K562 (cell line): ENCODE data around the gene RRP7A. TPM values are rescaled to one million over a fixed set of nuclear protein-coding genes. Genes with fewer than 3 reads are reported as not detected.

Experiments
- ATF1 ChIP-seq, 2 experiments: fragments of 450-650 bp in 1 of 2; IDR thresholded peaks; 2 replicates each; pipeline ENCODE4 v1.6.1; 2016; ENCODE audit warnings: missing compliant biosample characterization in 1 of 2, missing genetic modification characterization in 1 of 2
- BRF2 ChIP-seq: IDR thresholded peaks from 3 replicates; pipeline ENCODE4 v1.6.1; 2011; ENCODE audit warnings: borderline replicate concordance, mild to moderate bottlenecking; ENCODE audit not compliant: insufficient read length, insufficient read depth
- CBFA2T2 ChIP-seq: fragments of 450-650 bp; conservative IDR thresholded peaks from 2 replicates; pipeline ENCODE4 v1.6.1; 2017; ENCODE audit warnings: mild to moderate bottlenecking
- HDAC2 ChIP-seq: fragments of 450-650 bp; IDR thresholded peaks from 2 replicates; pipeline ENCODE4 v1.6.1; 2016; ENCODE audit warnings: mild to moderate bottlenecking
- HDAC3 ChIP-seq: fragments of 450-650 bp; IDR thresholded peaks from 2 replicates; pipeline ENCODE4 v1.6.1; 2018; ENCODE audit warnings: borderline replicate concordance, mild to moderate bottlenecking, moderate library complexity; ENCODE audit not compliant: partially characterized antibody
- IFI16 ChIP-seq: fragments of 250-450 bp; sonication (Bioruptor Pico); IDR thresholded peaks from 2 replicates; pipeline ENCODE4 v2.1.2; 2022; ENCODE audit warnings: mild to moderate bottlenecking, inconsistent platforms
- MIER1 ChIP-seq: fragments of 450-650 bp; IDR thresholded peaks from 2 replicates; pipeline ENCODE4 v1.6.1; 2016; ENCODE audit warnings: antibody characterized with exemption, mild to moderate bottlenecking, low read depth
- NR2C1 ChIP-seq, 2 experiments: fragments of 450-650 bp; IDR thresholded peaks; 2 replicates each; pipeline ENCODE4 v1.6.1; 2017; ENCODE audit warnings: mild to moderate bottlenecking in 2 of 2, antibody characterized with exemption in 1 of 2, inconsistent platforms in 1 of 2, missing compliant biosample characterization in 1 of 2, missing genetic modification characterization in 1 of 2
- NUFIP1 ChIP-seq: fragments of 450-650 bp; IDR thresholded peaks from 2 replicates; pipeline ENCODE4 v1.6.1; 2018; ENCODE audit not compliant: partially characterized antibody
- PCBP1 ChIP-seq: fragments of 200-400 bp; formaldehyde crosslinking; IDR thresholded peaks from 2 replicates; pipeline ENCODE4 v1.6.1; 2018; ENCODE audit warnings: mild to moderate bottlenecking, low read depth, low read length; ENCODE audit not compliant: poor library complexity, severe bottlenecking
- POLR2B ChIP-seq: fragments of 450-650 bp; IDR thresholded peaks from 2 replicates; pipeline ENCODE4 v1.6.1; 2018; ENCODE audit warnings: low read depth; ENCODE audit not compliant: partially characterized antibody
- POU5F1 ChIP-seq: fragments of 150-350 bp; IDR thresholded peaks from 2 replicates; pipeline ENCODE4 v1.6.1; 2014; ENCODE audit warnings: borderline replicate concordance, low read length, low read depth, mild to moderate bottlenecking; ENCODE audit not compliant: partially characterized antibody
- SMARCA4 ChIP-seq: fragments of 450-650 bp; IDR thresholded peaks from 2 replicates; pipeline ENCODE4 v1.6.1; 2016
- TBL1XR1 ChIP-seq, 2 experiments: IDR thresholded peaks; 2 replicates each; pipeline ENCODE4 v1.6.1; 2012; ENCODE audit warnings: improper control_type of control experiment in 2 of 2, low read length in 2 of 2, mild to moderate bottlenecking in 1 of 2
- TCF3 ChIP-seq: sonication (generic); formaldehyde crosslinking; IDR thresholded peaks from 2 replicates; pipeline ENCODE4 v1.4.0; 2020; ENCODE audit warnings: mild to moderate bottlenecking, missing genetic modification reagents
- TEAD1 ChIP-seq, 2 experiments: fragments of 450-650 bp in 1 of 2; sonication (generic) in 1 of 2; formaldehyde crosslinking; IDR thresholded peaks; 2 replicates each; pipeline versions ENCODE4 v1.4.0 to v1.8.0; 2020 to 2022; ENCODE audit warnings: mild to moderate bottlenecking in 2 of 2, missing genetic modification reagents in 1 of 2
- U2AF2 ChIP-seq: fragments of 200-400 bp; formaldehyde crosslinking; optimal IDR thresholded peaks from 2 replicates; pipeline ENCODE3; 2017; ENCODE audit warnings: low read depth, mild to moderate bottlenecking, low read length
- ZNF24 ChIP-seq: fragments of 450-650 bp; IDR thresholded peaks from 2 replicates; pipeline ENCODE4 v1.6.1; 2016
- ZNF707 ChIP-seq: fragments of 250-450 bp; sonication (Bioruptor Pico); conservative IDR thresholded peaks from 2 replicates; pipeline ENCODE4 v1.8.0; 2022; ENCODE audit warnings: inconsistent platforms, mild to moderate bottlenecking, moderate library complexity
- ZNF780A ChIP-seq: fragments of 250-450 bp; sonication (Bioruptor Pico); IDR thresholded peaks from 2 replicates; pipeline ENCODE4 v1.5.0; 2021; ENCODE audit warnings: mild to moderate bottlenecking
- polyA plus RNA-seq, 8 experiments: library from polyadenylated mRNA; depleted of rRNA in 4 of 8; stranded (reverse) in 5 of 8; unstranded in 3 of 8; fragments of >200 nt; fragmentation: Nextera tagmentation in 2 of 8; fragmentation: Illumina TruSeq in 1 of 8; extraction: Ambion mirVana in 2 of 8; extraction: Trizol in 1 of 8; gene quantifications; 2 replicates each; pipeline versions ENCODE4 v1.2.1 to v1.2.3, GENCODE V29; 2011 to 2014; ENCODE audit warnings: inconsistent platforms in 1 of 8, missing spikeins in 1 of 8
- total RNA-seq, 7 experiments: library from RNA; depleted of rRNA in 6 of 7; stranded (reverse); fragments of >200 nt in 6 of 7; fragmentation: Illumina TruSeq in 2 of 7; extraction: Trizol in 2 of 7; gene quantifications; 2 replicates each; pipeline versions ENCODE4 v1.2.1 to v1.2.3, GENCODE V29; 2011 to 2021; ENCODE audit warnings: low replicate concordance in 1 of 7
- TF ChIP-seq, protein P1 (sequence below), 3 experiments: fragments of 200-800 bp in 1 of 3; fragments of 250-450 bp in 1 of 3; fragments of 450-650 bp in 1 of 3; sonication (Bioruptor Pico) in 1 of 3; sonication (Bioruptor generic) in 1 of 3; formaldehyde crosslinking in 1 of 3; IDR thresholded peaks; 2 replicates each; pipeline versions ENCODE4 v1.6.1 to v1.8.0; 2016 to 2022; ENCODE audit warnings: mild to moderate bottlenecking in 2 of 3, missing genetic modification characterization in 2 of 3, missing compliant biosample characterization in 1 of 3, moderate library complexity in 1 of 3
- TF ChIP-seq, protein P2 (sequence below): fragments of 450-650 bp; IDR thresholded peaks from 2 replicates; pipeline ENCODE4 v1.6.1; 2016; ENCODE audit warnings: mild to moderate bottlenecking

Gene RRP7A
- total and polyA plus RNA-seq, 9 of the 15 experiments (the other 6 are each of a cell fraction or from before 2014, with no cell fraction given) = 3.4 to 74.1 (median 40.3) TPM

DNA sequence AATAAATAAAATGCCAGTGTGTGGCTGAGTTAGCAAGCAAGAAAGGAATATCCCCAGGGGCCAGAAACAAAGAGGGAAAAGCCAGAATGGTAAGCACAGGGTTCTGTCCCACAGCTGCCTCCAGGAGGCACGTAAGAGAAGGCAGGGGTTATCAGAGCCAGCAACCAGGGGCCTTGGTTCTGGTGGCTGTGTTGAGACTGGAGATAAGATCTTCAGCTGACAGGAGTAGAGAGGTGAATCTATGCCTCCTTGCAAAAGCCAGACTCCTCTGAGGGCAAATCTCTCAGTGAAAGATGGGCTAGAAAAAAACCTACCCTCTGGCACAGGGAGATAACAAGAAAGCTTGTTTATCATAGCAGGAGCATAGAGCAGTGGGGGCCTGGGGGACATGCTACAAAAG, 57.6 kb downstream of the RRP7A start (continued):
- peak in 1 of 2 experiments; percentile 52; a peak in 1 of 4 replicates for TF ChIP-seq TBL1XR1 (IDR thresholded peaks at IDR 0.05; ENCODE audit: low read length in 2 of 2)
- no peak for TF ChIP-seq POLR2B
- no peak for TF ChIP-seq U2AF2
- peak; percentile 96 for TF ChIP-seq CBFA2T2
- TF ChIP-seq ZNF707 (CRISPR knock-in tag) = no peak
- 0 out of 2 replicates have a peak, but pooled peaks have one; percentile 42 for TF ChIP-seq ZNF24
- no peak for TF ChIP-seq POU5F1
- TF ChIP-seq, protein P1, sequence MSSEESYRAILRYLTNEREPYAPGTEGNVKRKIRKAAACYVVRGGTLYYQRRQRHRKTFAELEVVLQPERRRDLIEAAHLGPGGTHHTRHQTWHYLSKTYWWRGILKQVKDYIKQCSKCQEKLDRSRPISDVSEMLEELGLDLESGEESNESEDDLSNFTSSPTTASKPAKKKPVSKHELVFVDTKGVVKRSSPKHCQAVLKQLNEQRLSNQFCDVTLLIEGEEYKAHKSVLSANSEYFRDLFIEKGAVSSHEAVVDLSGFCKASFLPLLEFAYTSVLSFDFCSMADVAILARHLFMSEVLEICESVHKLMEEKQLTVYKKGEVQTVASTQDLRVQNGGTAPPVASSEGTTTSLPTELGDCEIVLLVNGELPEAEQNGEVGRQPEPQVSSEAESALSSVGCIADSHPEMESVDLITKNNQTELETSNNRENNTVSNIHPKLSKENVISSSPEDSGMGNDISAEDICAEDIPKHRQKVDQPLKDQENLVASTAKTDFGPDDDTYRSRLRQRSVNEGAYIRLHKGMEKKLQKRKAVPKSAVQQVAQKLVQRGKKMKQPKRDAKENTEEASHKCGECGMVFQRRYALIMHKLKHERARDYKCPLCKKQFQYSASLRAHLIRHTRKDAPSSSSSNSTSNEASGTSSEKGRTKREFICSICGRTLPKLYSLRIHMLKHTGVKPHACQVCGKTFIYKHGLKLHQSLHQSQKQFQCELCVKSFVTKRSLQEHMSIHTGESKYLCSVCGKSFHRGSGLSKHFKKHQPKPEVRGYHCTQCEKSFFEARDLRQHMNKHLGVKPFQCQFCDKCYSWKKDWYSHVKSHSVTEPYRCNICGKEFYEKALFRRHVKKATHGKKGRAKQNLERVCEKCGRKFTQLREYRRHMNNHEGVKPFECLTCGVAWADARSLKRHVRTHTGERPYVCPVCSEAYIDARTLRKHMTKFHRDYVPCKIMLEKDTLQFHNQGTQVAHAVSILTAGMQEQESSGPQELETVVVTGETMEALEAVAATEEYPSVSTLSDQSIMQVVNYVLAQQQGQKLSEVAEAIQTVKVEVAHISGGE (CRISPR knock-in tag; IDR thresholded peaks at IDR 0.05) = peak in 1 of 3 experiments; percentile 49; a peak in 2 of 6 replicates
- TF ChIP-seq TEAD1 (CRISPR knock-in tag; IDR thresholded peaks at IDR 0.05) = 0 out of 4 replicates have a peak, but pooled peaks of 1 of the 2 experiments have one; percentile 35
- TF ChIP-seq, protein P2, sequence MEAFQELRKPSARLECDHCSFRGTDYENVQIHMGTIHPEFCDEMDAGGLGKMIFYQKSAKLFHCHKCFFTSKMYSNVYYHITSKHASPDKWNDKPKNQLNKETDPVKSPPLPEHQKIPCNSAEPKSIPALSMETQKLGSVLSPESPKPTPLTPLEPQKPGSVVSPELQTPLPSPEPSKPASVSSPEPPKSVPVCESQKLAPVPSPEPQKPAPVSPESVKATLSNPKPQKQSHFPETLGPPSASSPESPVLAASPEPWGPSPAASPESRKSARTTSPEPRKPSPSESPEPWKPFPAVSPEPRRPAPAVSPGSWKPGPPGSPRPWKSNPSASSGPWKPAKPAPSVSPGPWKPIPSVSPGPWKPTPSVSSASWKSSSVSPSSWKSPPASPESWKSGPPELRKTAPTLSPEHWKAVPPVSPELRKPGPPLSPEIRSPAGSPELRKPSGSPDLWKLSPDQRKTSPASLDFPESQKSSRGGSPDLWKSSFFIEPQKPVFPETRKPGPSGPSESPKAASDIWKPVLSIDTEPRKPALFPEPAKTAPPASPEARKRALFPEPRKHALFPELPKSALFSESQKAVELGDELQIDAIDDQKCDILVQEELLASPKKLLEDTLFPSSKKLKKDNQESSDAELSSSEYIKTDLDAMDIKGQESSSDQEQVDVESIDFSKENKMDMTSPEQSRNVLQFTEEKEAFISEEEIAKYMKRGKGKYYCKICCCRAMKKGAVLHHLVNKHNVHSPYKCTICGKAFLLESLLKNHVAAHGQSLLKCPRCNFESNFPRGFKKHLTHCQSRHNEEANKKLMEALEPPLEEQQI = peak; percentile 37; the same call in 1 of the 2 replicates
- TF ChIP-seq HDAC3 = peak; percentile 80
- no peak for TF ChIP-seq NUFIP1
- peak; percentile 93 for TF ChIP-seq HDAC2
- no peak for TF ChIP-seq ATF1 (CRISPR knock-in tag; IDR thresholded peaks at IDR 0.05)
- TF ChIP-seq ATF1 (tag; IDR thresholded peaks at IDR 0.05) = peak; percentile 45
- no peak for TF ChIP-seq IFI16 (CRISPR knock-in tag)
- peak; percentile 89 for TF ChIP-seq SMARCA4
- no peak for TF ChIP-seq MIER1
- TF ChIP-seq NR2C1 (IDR thresholded peaks at IDR 0.05) = no peak
- TF ChIP-seq NR2C1 (tag; IDR thresholded peaks at IDR 0.05) = peak; percentile 59; the same call in 1 of the 2 replicates
- TF ChIP-seq BRF2 = no peak
- no peak for TF ChIP-seq PCBP1
- TF ChIP-seq ZNF780A (CRISPR knock-in tag) = no peak
- peak; percentile 91 for TF ChIP-seq TCF3 (CRISPR knock-in tag)
